Right lung (tissue), 10 donors: ENCODE measurements around the gene SIGLEC6. TPM values are rescaled to one million over a fixed set of nuclear protein-coding genes. Genes with fewer than 3 reads are reported as not detected.

Experiments
- DNase-seq, 2 donors: peaks; one replicate each; pipeline ENCODE4 v3.0.0-alpha.2; 2013
- long read RNA-seq, 8 donors: transcript quantifications; one replicate each; lab custom pipeline, GENCODE V29; 2026
- polyA plus RNA-seq, 5 donors: library from polyadenylated mRNA; unstranded; fragments of 120-200 nt; gene quantifications; one replicate each; pipeline versions ENCODE4 v1.2.1 to v1.2.3, GENCODE V29; 2013; ENCODE audit warnings: inconsistent platforms in 1 of 5, low replicate concordance in 1 of 5; ENCODE audit not compliant: insufficient read length in 5 of 5, insufficient read depth in 1 of 5

Gene SIGLEC6
- under 1 TPM in 4 of 5 donors, not detected in 1; 0.13 to 0.32 (median 0.23) TPM for polyA plus RNA-seq
- long read RNA-seq, donor 1, result 0 reads
- long read RNA-seq, donor 2, result 0 reads
- long read RNA-seq, donor 3, result 0 reads
- long read RNA-seq, donor 4, result 0 reads
- long read RNA-seq, donor 5, result 0 reads
- long read RNA-seq, donor 6, result 0 reads
- long read RNA-seq, donor 7, result 0 reads
- long read RNA-seq, donor 8, result 0 reads

GRCh38 chr19:51531349-51532315 lies at the start of gene SIGLEC6:
Gene SIGLEC6 (minus strand): TSS chr19:51531670. CDS start chr19:51531648, 22 bp downstream.
- DNase-seq, result peak in 1 of 2 donors; percentile 2

- no peak for DNase-seq
Observed at GRCh38 chr19:51576850-51577249, 45.4 kb upstream of the SIGLEC6 start.

GRCh38 chr19:51573331-51573730 lies 41.9 kb upstream of the SIGLEC6 start:
- DNase-seq, result no peak

- no peak for DNase-seq
Observed at GRCh38 chr19:51572908-51573307, 41.4 kb upstream of the SIGLEC6 start.

- no peak for DNase-seq
Observed at GRCh38 chr19:51572410-51572809, 40.9 kb upstream of the SIGLEC6 start.

GRCh38 chr19:51571599-51571998 lies 40.1 kb upstream of the SIGLEC6 start:
- no peak for DNase-seq

- peak; percentile 96 to 98 for DNase-seq
Observed at GRCh38 chr19:51570962-51571575, 39.6 kb upstream of the SIGLEC6 start, which contains the start of gene ZNF175. Gene ZNF175 (plus strand): TSS chr19:51571283. CDS start chr19:51573330, 2,047 bp downstream.

GRCh38 chr19:51568456-51568855 lies 37.0 kb upstream of the SIGLEC6 start:
- DNase-seq, result no peak

- no peak for DNase-seq
Observed at GRCh38 chr19:51567583-51567982, 36.1 kb upstream of the SIGLEC6 start.

GRCh38 chr19:51566489-51567100 lies 35.1 kb upstream of the SIGLEC6 start:
- DNase-seq, result no peak

GRCh38 chr19:51565583-51565982 lies 34.1 kb upstream of the SIGLEC6 start:
- DNase-seq, result no peak

- no peak for DNase-seq
Observed at GRCh38 chr19:51564791-51565190, 33.3 kb upstream of the SIGLEC6 start.

- DNase-seq, result no peak
Observed at GRCh38 chr19:51560339-51560738, 28.9 kb upstream of the SIGLEC6 start.

- no peak for DNase-seq
Observed at GRCh38 chr19:51559240-51559639, 27.8 kb upstream of the SIGLEC6 start.

- peak; percentile 57 to 69 for DNase-seq
Observed at GRCh38 chr19:51552996-51553725, 21.7 kb upstream of the SIGLEC6 start.

GRCh38 chr19:51552608-51552995 lies 21.1 kb upstream of the SIGLEC6 start:
- DNase-seq, result no peak

- DNase-seq, result no peak
Observed at GRCh38 chr19:51551673-51552432, 20.4 kb upstream of the SIGLEC6 start.

- no peak for DNase-seq
Observed at GRCh38 chr19:51550848-51551672, 19.6 kb upstream of the SIGLEC6 start.

GRCh38 chr19:51549533-51550324 lies 18.3 kb upstream of the SIGLEC6 start:
- no peak for DNase-seq
